ENCODE results near the gene CHD5. TPM values are rescaled to one million over a fixed set of nuclear protein-coding genes. Genes with fewer than 3 reads are reported as not detected.

Gene CHD5
- total and polyA plus RNA-seq, 4 donors: 9.9 to 51.1 (median 34.4) TPM

DNA sequence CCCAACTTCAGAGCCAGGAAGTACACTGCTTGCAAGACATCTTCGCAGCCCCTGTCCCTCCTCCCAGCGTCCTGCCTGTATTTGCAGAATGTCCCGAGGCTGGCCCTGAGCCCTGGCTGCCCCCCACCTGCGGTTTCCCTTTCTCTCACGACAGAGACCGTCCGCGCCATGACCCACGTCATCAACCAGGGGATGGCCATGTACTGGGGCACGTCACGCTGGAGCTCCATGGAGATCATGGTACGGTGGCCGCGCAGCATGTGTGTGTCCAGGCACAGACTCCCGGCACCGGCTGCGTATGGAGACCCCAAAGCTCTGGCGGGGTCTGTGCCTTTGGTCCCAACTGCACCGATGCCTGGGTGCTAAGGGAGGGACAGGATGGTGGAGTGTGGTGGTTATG, 85.9 kb downstream of the CHD5 start:
- DNase-seq (ENCODE audit: low read depth in 4 of 6, low spot score in 6 of 6): no peak
- Histone ChIP-seq H3K27me3 (ENCODE audit: control insufficient read depth, insufficient read depth, low read length) (no peaks in the 10 kb centered on the region), H3K4me1 (ENCODE audit: control insufficient read depth, insufficient read depth, low read length) (peaks cover 4% of the 10 kb centered on the region), H3K4me3 (ENCODE audit: low read depth, low read length) (no peak overlapping the region), H3K36me3 (ENCODE audit: control insufficient read depth, insufficient read depth, low read length) (peaks cover 66% of the 10 kb centered on the region), H3K9me3 (ENCODE audit: control insufficient read depth, insufficient read depth, low read length) (no peaks in the 10 kb centered on the region), H3K27ac (ENCODE audit: low read depth, low read length) (no peak overlapping the region)
- WGBS (ENCODE audit: insufficient coverage): 87% methylated on average over 19 of the region's 19 CpGs

DNA sequence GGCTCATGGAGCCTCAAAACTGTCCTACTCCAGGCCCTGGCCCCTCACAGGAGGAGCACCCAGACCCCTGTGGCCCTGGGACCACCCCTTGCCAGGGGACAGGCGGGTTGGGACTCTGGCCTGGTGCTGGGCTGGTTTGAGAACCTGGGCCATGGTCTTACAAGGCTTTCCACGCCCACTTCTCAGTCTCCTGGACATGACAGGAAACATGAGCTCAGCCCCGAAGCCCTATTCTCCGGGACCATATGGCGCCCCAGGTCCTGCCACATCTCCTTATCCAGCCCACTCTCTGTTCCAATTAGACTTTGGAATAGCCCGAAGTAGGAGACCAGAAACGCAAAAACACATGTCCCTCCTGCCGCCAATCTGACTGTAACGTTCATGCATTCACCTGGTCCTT, 86.5 kb downstream of the CHD5 start:
- no peak for DNase-seq (ENCODE audit: low read depth in 4 of 6, low spot score in 6 of 6)
- Histone ChIP-seq H3K4me1 (ENCODE audit: control insufficient read depth, insufficient read depth, low read length) (peaks cover 4% of the 10 kb centered on the region), H3K36me3 (ENCODE audit: control insufficient read depth, insufficient read depth, low read length) (peaks cover 65% of the 10 kb centered on the region), H3K27me3 (ENCODE audit: control insufficient read depth, insufficient read depth, low read length) (no peaks in the 10 kb centered on the region), H3K9me3 (ENCODE audit: control insufficient read depth, insufficient read depth, low read length) (no peaks in the 10 kb centered on the region), H3K27ac (ENCODE audit: low read depth, low read length) (no peak overlapping the region), H3K4me3 (ENCODE audit: low read depth, low read length) (no peak overlapping the region)
- WGBS (ENCODE audit: insufficient coverage): 93% methylated on average over 9 of the region's 9 CpGs

DNA sequence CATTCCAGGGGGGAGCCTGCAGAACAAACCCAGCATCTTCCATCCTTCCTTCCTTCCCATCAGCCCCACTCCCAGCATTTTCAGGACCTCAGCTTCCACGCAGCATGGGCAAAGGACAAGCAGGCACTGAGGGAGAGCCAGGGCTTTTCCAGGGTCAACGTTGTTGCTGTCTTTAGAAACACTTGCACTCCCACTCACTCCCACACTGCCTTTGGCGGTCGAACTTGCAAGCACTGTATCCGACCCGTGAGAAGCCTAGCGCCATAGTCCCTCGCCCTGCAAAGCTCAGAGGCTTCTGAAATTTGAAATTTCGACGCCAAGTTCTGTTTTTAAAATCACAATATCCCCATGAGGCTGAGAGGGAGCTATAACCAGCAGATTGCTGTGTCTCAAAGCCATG, 87.0 kb downstream of the CHD5 start:
- WGBS (ENCODE audit: insufficient coverage): 69% methylated on average over 8 of the region's 10 CpGs

DNA sequence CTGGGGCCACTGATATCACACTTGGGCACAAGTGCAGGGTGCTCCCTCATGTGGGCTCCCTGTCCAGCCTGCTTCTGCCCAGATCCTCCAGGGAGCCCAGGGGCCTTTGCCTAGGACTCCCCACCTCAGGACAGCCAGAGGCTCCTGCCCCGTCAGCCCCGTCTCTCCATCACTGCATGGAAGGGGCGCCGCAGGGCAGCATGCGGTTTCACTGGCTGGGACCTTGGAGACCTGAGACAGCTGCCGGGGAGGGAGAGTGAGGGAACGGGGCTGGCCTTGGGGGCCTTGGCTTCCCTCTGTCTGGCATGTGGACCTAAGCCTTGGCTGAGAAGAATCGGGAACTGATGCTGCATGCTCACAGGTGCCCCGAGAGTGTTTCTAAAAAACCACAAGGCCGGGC, 87.9 kb downstream of the CHD5 start:
- Histone ChIP-seq H3K4me3 (ENCODE audit: low read depth, low read length) (no peak overlapping the region), H3K36me3 (ENCODE audit: control insufficient read depth, insufficient read depth, low read length) (peaks cover 55% of the 10 kb centered on the region), H3K9me3 (ENCODE audit: control insufficient read depth, insufficient read depth, low read length) (no peaks in the 10 kb centered on the region), H3K4me1 (ENCODE audit: control insufficient read depth, insufficient read depth, low read length) (peaks cover 4% of the 10 kb centered on the region), H3K27ac (ENCODE audit: low read depth, low read length) (no peak overlapping the region), H3K27me3 (ENCODE audit: control insufficient read depth, insufficient read depth, low read length) (no peaks in the 10 kb centered on the region)
- DNase-seq (ENCODE audit: low read depth in 4 of 6, low spot score in 6 of 6): no peak
- WGBS (ENCODE audit: insufficient coverage): 87% methylated on average over 8 of the region's 10 CpGs

More for the DNA sequence above, 87.0 kb downstream of the CHD5 start:
- no peaks in the 10 kb centered on the region for H3K9me3 ChIP-seq (ENCODE audit: control insufficient read depth, insufficient read depth, low read length)
- H3K27ac ChIP-seq (ENCODE audit: low read depth, low read length): no peak overlapping the region
- H3K36me3 ChIP-seq (ENCODE audit: control insufficient read depth, insufficient read depth, low read length): peaks cover 60% of the 10 kb centered on the region
- no peak overlapping the region for H3K4me3 ChIP-seq (ENCODE audit: low read depth, low read length)
- no peaks in the 10 kb centered on the region for H3K27me3 ChIP-seq (ENCODE audit: control insufficient read depth, insufficient read depth, low read length)
- peaks cover 4% of the 10 kb centered on the region for H3K4me1 ChIP-seq (ENCODE audit: control insufficient read depth, insufficient read depth, low read length)
- DNase-seq (ENCODE audit: low read depth in 4 of 6, low spot score in 6 of 6): no peak

DNA sequence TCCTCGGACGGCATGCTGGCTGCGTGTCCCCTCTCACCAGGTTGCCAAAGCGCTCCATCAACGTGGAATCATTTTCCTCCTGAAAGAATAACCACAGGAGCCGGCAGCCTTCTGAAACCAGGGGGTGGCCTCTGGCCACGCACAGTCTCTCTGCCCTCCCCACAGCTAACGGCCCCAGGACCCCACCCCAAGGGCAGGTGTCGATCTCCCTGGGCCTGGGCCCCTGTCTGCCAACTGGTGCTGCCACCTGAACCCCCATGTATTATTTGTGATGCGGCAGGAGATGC, 88.4 kb downstream of the CHD5 start:
- Histone ChIP-seq H3K36me3 (ENCODE audit: control insufficient read depth, insufficient read depth, low read length) (peaks cover 53% of the 10 kb centered on the region), H3K4me1 (ENCODE audit: control insufficient read depth, insufficient read depth, low read length) (peaks cover 4% of the 10 kb centered on the region), H3K9me3 (ENCODE audit: control insufficient read depth, insufficient read depth, low read length) (no peaks in the 10 kb centered on the region), H3K27ac (ENCODE audit: low read depth, low read length) (no peak overlapping the region), H3K27me3 (ENCODE audit: control insufficient read depth, insufficient read depth, low read length) (no peaks in the 10 kb centered on the region), H3K4me3 (ENCODE audit: low read depth, low read length) (no peak overlapping the region)
- DNase-seq (ENCODE audit: low read depth in 4 of 6, low spot score in 6 of 6): no peak
- WGBS (ENCODE audit: insufficient coverage): 57% methylated on average over 7 of the region's 10 CpGs

DNA sequence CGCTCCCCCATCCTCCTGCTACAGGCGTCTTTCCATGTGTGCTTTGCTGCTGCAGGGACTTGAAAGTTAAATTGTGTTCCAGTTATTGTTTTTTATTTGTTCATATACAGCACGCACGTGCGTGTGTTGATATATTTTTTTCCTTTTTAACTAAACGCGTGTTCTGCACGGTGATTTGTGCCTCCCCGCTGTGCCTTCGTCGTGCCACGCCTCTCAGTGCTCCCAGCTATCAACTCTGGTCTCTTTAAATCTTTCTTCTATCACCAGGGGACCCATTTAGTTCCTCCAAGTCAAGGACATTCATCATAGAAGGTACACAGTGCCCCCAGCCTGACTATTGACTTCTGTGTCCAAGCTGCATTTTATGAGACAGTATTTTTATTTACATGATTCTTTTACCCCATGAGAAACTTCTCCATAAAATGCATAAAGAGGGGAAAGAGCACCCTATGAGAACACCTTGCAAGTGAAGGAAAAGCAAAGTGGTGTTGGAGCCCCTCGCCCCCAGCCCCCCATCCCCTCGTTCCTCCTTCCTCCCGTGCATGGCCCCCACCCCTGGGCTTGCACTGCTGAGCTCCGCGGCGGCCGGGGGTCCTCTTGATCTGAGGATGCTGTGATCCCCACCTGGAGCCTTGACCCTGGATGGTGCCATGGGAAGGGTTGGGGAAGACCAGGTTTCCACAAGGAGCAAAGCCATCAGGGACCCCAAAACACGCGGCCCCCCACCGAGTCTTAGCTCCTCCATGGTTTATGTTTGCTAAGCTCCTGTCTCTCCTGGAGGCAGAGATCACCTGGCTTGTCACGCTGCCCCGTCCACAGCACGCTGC, 88.9 kb downstream of the CHD5 start:
- H3K27me3 ChIP-seq (ENCODE audit: control insufficient read depth, insufficient read depth, low read length): no peaks in the 10 kb centered on the region
- no peak overlapping the region for H3K27ac ChIP-seq (ENCODE audit: low read depth, low read length)
- H3K4me1 ChIP-seq (ENCODE audit: control insufficient read depth, insufficient read depth, low read length): peaks cover 4% of the 10 kb centered on the region
- peak in 1 of 6 donors; percentile 53 for DNase-seq (ENCODE audit: low read depth in 4 of 6, low spot score in 6 of 6)
- H3K4me3 ChIP-seq (ENCODE audit: low read depth, low read length): no peak overlapping the region
- 66% methylated on average over 16 of the region's 25 CpGs for WGBS (ENCODE audit: insufficient coverage)
- H3K9me3 ChIP-seq (ENCODE audit: control insufficient read depth, insufficient read depth, low read length): no peaks in the 10 kb centered on the region
- peaks cover 48% of the 10 kb centered on the region for H3K36me3 ChIP-seq (ENCODE audit: control insufficient read depth, insufficient read depth, low read length)

DNA sequence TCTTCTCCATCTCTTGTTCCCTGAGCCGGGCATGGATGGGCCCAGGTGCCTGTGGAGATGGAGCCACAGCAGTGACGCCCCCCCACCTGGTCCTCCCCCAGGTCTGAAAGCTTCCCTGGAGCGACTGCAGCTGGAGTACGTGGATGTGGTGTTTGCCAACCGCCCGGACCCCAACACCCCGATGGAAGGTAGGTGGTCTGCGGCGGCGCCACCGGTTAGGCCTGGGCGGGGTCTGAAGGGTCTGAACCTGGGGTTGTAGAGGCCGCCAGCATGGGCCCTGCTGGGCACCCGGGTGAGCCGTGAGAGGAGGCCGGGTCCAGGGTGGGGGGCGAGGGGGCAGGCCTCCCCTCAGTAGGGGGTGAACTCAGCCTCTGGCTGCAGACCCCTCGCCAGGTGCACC, 89.8 kb downstream of the CHD5 start:
- WGBS (ENCODE audit: insufficient coverage): 89% methylated on average over 18 of the region's 18 CpGs
- peaks cover 47% of the 10 kb centered on the region for H3K36me3 ChIP-seq (ENCODE audit: control insufficient read depth, insufficient read depth, low read length)
- H3K9me3 ChIP-seq (ENCODE audit: control insufficient read depth, insufficient read depth, low read length): no peaks in the 10 kb centered on the region
- no peaks in the 10 kb centered on the region for H3K27me3 ChIP-seq (ENCODE audit: control insufficient read depth, insufficient read depth, low read length)
- DNase-seq (ENCODE audit: low read depth in 4 of 6, low spot score in 6 of 6): no peak
- H3K27ac ChIP-seq (ENCODE audit: low read depth, low read length): no peak overlapping the region
- no peak overlapping the region for H3K4me3 ChIP-seq (ENCODE audit: low read depth, low read length)
- H3K4me1 ChIP-seq (ENCODE audit: control insufficient read depth, insufficient read depth, low read length): peaks cover 4% of the 10 kb centered on the region

DNA sequence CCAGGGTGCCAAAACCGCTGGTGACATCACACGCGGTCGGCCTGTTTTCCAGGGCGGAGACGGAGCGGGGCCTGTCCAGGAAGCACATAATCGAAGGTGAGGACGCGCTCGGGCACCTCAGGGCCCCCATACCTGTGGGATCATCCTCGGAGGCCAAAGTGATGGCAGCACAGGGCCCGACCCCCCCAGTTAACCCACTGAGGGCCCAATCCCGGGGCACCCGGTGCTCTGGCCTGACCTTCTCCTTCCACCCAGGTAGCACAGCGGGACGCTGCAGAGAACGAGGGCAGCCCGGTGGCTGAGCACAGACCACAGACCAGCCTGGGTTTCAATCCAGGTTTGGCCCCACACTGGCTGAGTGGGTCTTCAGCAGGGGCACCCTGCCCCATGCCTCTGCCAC, 91.2 kb downstream of the CHD5 start:
- Histone ChIP-seq H3K9me3 (ENCODE audit: control insufficient read depth, insufficient read depth, low read length) (no peaks in the 10 kb centered on the region), H3K4me1 (ENCODE audit: control insufficient read depth, insufficient read depth, low read length) (peaks cover 15% of the 10 kb centered on the region), H3K4me3 (ENCODE audit: low read depth, low read length) (no peak overlapping the region), H3K27me3 (ENCODE audit: control insufficient read depth, insufficient read depth, low read length) (no peaks in the 10 kb centered on the region), H3K27ac (ENCODE audit: low read depth, low read length) (no peak overlapping the region), H3K36me3 (ENCODE audit: control insufficient read depth, insufficient read depth, low read length) (peaks cover 34% of the 10 kb centered on the region)
- no peak for DNase-seq (ENCODE audit: low read depth in 4 of 6, low spot score in 6 of 6)
- WGBS (ENCODE audit: insufficient coverage): 80% methylated on average over 18 of the region's 19 CpGs

DNA sequence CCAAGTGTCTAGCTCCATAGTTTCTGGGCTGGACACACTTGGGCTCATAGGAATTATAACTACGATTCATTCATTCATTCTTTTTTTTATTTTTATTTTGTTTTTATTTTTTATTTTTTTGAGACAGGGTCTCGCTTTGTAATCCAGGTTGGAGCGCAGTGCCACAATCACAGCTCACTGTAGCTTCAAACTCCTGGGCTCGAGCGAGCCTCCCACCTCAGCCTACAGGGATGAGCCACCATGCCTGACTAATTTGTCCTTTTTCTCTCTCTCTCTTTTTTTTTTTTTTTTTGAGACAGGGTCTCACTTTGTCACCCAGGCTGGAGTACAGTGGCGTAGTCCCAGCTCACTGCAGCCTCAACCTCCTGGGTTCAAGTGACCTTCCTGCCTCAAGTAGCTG, 92.2 kb downstream of the CHD5 start:
- H3K9me3 ChIP-seq (ENCODE audit: control insufficient read depth, insufficient read depth, low read length): no peaks in the 10 kb centered on the region
- H3K4me3 ChIP-seq (ENCODE audit: low read depth, low read length): no peak overlapping the region
- H3K27me3 ChIP-seq (ENCODE audit: control insufficient read depth, insufficient read depth, low read length): no peaks in the 10 kb centered on the region
- peaks cover 25% of the 10 kb centered on the region for H3K4me1 ChIP-seq (ENCODE audit: control insufficient read depth, insufficient read depth, low read length)
- H3K36me3 ChIP-seq (ENCODE audit: control insufficient read depth, insufficient read depth, low read length): peaks cover 35% of the 10 kb centered on the region
- WGBS (ENCODE audit: insufficient coverage): 87% methylated on average over 4 of the region's 6 CpGs
- no peak for DNase-seq (ENCODE audit: low read depth in 4 of 6, low spot score in 6 of 6)
- H3K27ac ChIP-seq (ENCODE audit: low read depth, low read length): no peak overlapping the region

DNA sequence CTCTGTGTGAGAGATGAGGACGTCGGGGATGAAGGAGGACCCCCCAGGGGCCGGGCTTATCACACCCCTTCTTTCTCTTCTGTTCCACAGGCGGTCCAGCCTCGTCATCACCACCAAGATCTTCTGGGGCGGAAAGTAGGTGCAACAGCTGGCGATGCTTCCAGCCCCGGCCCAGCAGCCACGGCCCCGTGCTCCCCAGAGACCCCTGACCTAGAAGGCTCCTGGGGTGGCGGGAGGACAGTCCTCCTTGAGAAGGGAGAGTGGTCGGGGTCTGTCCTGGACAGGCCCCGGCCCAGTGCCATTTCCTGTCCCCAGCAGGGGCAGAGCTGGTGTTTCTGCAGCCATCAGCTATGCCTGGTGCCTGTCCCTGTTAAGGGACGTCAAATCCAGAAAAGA, 92.7 kb downstream of the CHD5 start:
- no peak for DNase-seq (ENCODE audit: low read depth in 4 of 6, low spot score in 6 of 6)
- Histone ChIP-seq H3K27ac (ENCODE audit: low read depth, low read length) (no peak overlapping the region), H3K4me1 (ENCODE audit: control insufficient read depth, insufficient read depth, low read length) (peaks cover 31% of the 10 kb centered on the region), H3K4me3 (ENCODE audit: low read depth, low read length) (no peak overlapping the region), H3K36me3 (ENCODE audit: control insufficient read depth, insufficient read depth, low read length) (peaks cover 38% of the 10 kb centered on the region), H3K27me3 (ENCODE audit: control insufficient read depth, insufficient read depth, low read length) (no peaks in the 10 kb centered on the region), H3K9me3 (ENCODE audit: control insufficient read depth, insufficient read depth, low read length) (no peaks in the 10 kb centered on the region)
- WGBS (ENCODE audit: insufficient coverage): 82% methylated on average over 9 of the region's 14 CpGs

Data from spinal cord (tissue), 10 donors.